K562 (cell line): ENCODE data around the gene CPSF7. TPM values are rescaled to one million over a fixed set of nuclear protein-coding genes. Genes with fewer than 3 reads are reported as not detected.

Source experiments
- CCAR2 ChIP-seq: fragments of 200-400 bp; formaldehyde crosslinking; IDR thresholded peaks from 2 replicates; pipeline ENCODE4 v1.6.1; 2017; ENCODE audit warnings: mild to moderate bottlenecking, low read depth, low read length
- ERF ChIP-seq: fragments of 450-650 bp; formaldehyde crosslinking; IDR thresholded peaks from 2 replicates; pipeline ENCODE4 v1.4.0; 2020; ENCODE audit warnings: mild to moderate bottlenecking, mixed read lengths
- HDAC8 ChIP-seq: fragments of 450-650 bp; IDR thresholded peaks from 2 replicates; pipeline ENCODE4 v1.6.1; 2016; ENCODE audit warnings: mild to moderate bottlenecking, missing genetic modification characterization, moderate library complexity, missing compliant biosample characterization
- MTF1 ChIP-seq: fragments of 250-450 bp; sonication (Bioruptor Pico); IDR thresholded peaks from 2 replicates; pipeline ENCODE4 v1.9.0; 2021; ENCODE audit warnings: moderate library complexity, mild to moderate bottlenecking, inconsistent platforms, borderline replicate concordance
- NFE2L1 ChIP-seq: fragments of 450-650 bp; IDR thresholded peaks from 2 replicates; pipeline ENCODE4 v1.6.1; 2016; ENCODE audit warnings: missing genetic modification characterization, low read depth, mild to moderate bottlenecking, missing compliant biosample characterization, moderate library complexity, borderline replicate concordance
- POLR2AphosphoS2 ChIP-seq: IDR thresholded peaks from 2 replicates; pipeline ENCODE4 v1.6.1; 2012; ENCODE audit warnings: low read length, improper control_type of control experiment
- POLR2AphosphoS5 ChIP-seq: IDR thresholded peaks from 2 replicates; pipeline ENCODE4 v1.6.1; 2011; ENCODE audit warnings: mild to moderate bottlenecking, low read depth, low read length, moderate library complexity; ENCODE audit not compliant: control insufficient read depth, insufficient read depth
- RBM15 ChIP-seq: fragments of 200-400 bp; formaldehyde crosslinking; IDR thresholded peaks from 2 replicates; pipeline ENCODE4 v1.6.1; 2018; ENCODE audit warnings: mild to moderate bottlenecking, low read length, moderate library complexity; ENCODE audit not compliant: insufficient read depth
- SAFB ChIP-seq: fragments of 200-400 bp; formaldehyde crosslinking; IDR thresholded peaks from 2 replicates; pipeline ENCODE4 v1.6.1; 2017; ENCODE audit warnings: low read depth, low read length, borderline replicate concordance
- SRSF1 ChIP-seq: fragments of 200-400 bp; formaldehyde crosslinking; IDR thresholded peaks from 2 replicates; pipeline ENCODE4 v1.6.1; 2017; ENCODE audit warnings: mild to moderate bottlenecking, low read depth, low read length, moderate library complexity
- SRSF3 ChIP-seq: fragments of 200-400 bp; formaldehyde crosslinking; IDR thresholded peaks from 2 replicates; pipeline ENCODE4 v1.6.1; 2016; ENCODE audit warnings: mild to moderate bottlenecking, low read length, moderate library complexity; ENCODE audit not compliant: insufficient read depth
- SUPT5H ChIP-seq: fragments of 450-650 bp; IDR thresholded peaks from 2 replicates; pipeline ENCODE4 v1.6.1; 2016
- ZNF124 ChIP-seq: sonication (generic); formaldehyde crosslinking; IDR thresholded peaks from 2 replicates; pipeline ENCODE4 v1.8.1; 2022; ENCODE audit warnings: missing genetic modification reagents
- ZNF41 ChIP-seq: fragments of 250-450 bp; sonication (Bioruptor Pico); conservative IDR thresholded peaks from 2 replicates; pipeline ENCODE4 v1.4.0; 2020; ENCODE audit warnings: mild to moderate bottlenecking
- polyA plus RNA-seq, 8 experiments: library from polyadenylated mRNA; depleted of rRNA in 4 of 8; stranded (reverse) in 5 of 8; unstranded in 3 of 8; fragments of >200 nt; fragmentation: Nextera tagmentation in 2 of 8; fragmentation: Illumina TruSeq in 1 of 8; extraction: Ambion mirVana in 2 of 8; extraction: Trizol in 1 of 8; gene quantifications; 2 replicates each; pipeline versions ENCODE4 v1.2.1 to v1.2.3, GENCODE V29; 2011 to 2014; ENCODE audit warnings: inconsistent platforms in 1 of 8, missing spikeins in 1 of 8
- total RNA-seq, 7 experiments: library from RNA; depleted of rRNA in 6 of 7; stranded (reverse); fragments of >200 nt in 6 of 7; fragmentation: Illumina TruSeq in 2 of 7; extraction: Trizol in 2 of 7; gene quantifications; 2 replicates each; pipeline versions ENCODE4 v1.2.1 to v1.2.3, GENCODE V29; 2011 to 2021; ENCODE audit warnings: low replicate concordance in 1 of 7
- TF ChIP-seq, protein P1 (sequence below), 2 experiments: IDR thresholded peaks in 1 of 2; conservative IDR thresholded peaks in 1 of 2; 2 replicates each; pipeline ENCODE4 v1.6.1; 2016; ENCODE audit warnings: low read depth in 2 of 2, mild to moderate bottlenecking in 1 of 2, missing compliant biosample characterization in 1 of 2, missing genetic modification characterization in 1 of 2, moderate library complexity in 1 of 2
- TF ChIP-seq, protein P2 (sequence below): fragments of 450-650 bp; IDR thresholded peaks from 2 replicates; pipeline ENCODE4 v1.6.1; 2017; ENCODE audit warnings: antibody characterized with exemption
- TF ChIP-seq, protein P3 (sequence below): fragments of 250-450 bp; sonication (Bioruptor Pico); IDR thresholded peaks from 2 replicates; pipeline ENCODE4 v1.6.1; 2021; ENCODE audit warnings: mild to moderate bottlenecking

Gene CPSF7
- total and polyA plus RNA-seq, 9 of the 15 experiments (the other 6 are each of a cell fraction or from before 2014, with no cell fraction given), result 14.8 to 104 (median 44.1) TPM

DNA sequence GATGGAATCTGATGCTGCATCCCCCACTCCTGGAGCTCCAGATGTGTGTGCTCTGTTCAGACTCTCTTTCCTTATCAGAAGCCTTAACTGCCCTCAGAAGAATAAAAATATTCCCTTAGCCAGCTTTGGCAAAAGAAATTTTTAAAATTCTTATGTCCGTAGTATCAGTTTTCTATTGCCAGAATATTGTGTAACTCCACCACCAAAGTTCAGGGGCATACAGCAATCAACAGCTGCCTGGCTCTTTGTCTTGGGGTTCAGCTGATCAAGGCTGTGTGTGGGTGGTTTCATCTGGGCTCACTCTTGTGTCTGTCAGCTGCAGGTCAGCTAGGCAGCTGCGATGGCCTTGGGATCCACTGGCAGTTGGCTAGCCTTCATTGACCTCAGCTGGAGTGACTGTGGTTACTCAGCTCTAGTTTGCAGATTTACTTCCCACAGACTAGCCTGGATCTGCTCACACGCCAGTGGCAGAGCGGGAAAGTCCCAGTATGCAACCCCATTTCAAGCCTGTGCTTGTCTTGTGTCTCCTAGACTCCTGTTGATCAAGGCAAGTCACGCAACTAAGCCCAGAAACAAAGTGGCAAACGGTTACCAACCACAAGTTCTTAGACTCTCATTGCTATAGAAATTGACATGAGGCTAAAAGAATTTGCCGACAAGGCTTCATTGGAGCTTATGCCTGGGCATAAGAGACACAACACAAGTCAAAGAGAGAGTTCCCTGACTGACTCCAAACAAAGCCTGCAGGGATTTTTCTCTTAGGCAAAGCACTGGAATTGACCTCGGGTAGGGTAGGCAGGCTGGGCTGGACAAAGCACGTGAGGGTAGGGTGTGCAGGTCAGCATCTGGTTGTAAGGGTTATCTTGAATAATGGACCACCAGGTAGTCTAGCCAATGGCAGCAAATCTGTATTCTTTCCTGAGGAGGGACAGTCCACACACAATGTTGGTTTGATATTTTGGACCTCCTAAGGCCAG is 60.1 kb downstream of the CPSF7 start (continued):
- no peak for TF ChIP-seq SAFB
- no peak for TF ChIP-seq ZNF41 (CRISPR knock-in tag)
- no peak for TF ChIP-seq ZNF124 (CRISPR knock-in tag)
- TF ChIP-seq POLR2AphosphoS5, result 0 out of 2 replicates have a peak, but pooled peaks have one; percentile 20
- no peak for TF ChIP-seq MTF1 (CRISPR knock-in tag)
- peak; percentile 69; the same call in 1 of the 2 replicates for TF ChIP-seq POLR2AphosphoS2
- TF ChIP-seq, protein P1, sequence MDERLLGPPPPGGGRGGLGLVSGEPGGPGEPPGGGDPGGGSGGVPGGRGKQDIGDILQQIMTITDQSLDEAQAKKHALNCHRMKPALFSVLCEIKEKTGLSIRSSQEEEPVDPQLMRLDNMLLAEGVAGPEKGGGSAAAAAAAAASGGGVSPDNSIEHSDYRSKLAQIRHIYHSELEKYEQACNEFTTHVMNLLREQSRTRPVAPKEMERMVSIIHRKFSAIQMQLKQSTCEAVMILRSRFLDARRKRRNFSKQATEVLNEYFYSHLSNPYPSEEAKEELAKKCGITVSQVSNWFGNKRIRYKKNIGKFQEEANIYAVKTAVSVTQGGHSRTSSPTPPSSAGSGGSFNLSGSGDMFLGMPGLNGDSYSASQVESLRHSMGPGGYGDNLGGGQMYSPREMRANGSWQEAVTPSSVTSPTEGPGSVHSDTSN (CRISPR knock-in tag; IDR thresholded peaks at IDR 0.05; ENCODE audit: low read depth), result no peak
- TF ChIP-seq, protein P1 (tag; conservative IDR thresholded peaks at IDR 0.05; ENCODE audit: low read depth), result no peak
- TF ChIP-seq ERF (CRISPR knock-in tag), result no peak
- no peak for TF ChIP-seq SRSF1
- no peak for TF ChIP-seq CCAR2
- no peak for TF ChIP-seq NFE2L1 (tag)
- no peak for TF ChIP-seq HDAC8
- peak; percentile 34; the same call in 1 of the 2 replicates for TF ChIP-seq SUPT5H
- TF ChIP-seq SRSF3, result no peak
- TF ChIP-seq RBM15, result no peak
- TF ChIP-seq, protein P2, sequence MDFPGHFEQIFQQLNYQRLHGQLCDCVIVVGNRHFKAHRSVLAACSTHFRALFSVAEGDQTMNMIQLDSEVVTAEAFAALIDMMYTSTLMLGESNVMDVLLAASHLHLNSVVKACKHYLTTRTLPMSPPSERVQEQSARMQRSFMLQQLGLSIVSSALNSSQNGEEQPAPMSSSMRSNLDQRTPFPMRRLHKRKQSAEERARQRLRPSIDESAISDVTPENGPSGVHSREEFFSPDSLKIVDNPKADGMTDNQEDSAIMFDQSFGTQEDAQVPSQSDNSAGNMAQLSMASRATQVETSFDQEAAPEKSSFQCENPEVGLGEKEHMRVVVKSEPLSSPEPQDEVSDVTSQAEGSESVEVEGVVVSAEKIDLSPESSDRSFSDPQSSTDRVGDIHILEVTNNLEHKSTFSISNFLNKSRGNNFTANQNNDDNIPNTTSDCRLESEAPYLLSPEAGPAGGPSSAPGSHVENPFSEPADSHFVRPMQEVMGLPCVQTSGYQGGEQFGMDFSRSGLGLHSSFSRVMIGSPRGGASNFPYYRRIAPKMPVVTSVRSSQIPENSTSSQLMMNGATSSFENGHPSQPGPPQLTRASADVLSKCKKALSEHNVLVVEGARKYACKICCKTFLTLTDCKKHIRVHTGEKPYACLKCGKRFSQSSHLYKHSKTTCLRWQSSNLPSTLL, result no peak
- TF ChIP-seq, protein P3, sequence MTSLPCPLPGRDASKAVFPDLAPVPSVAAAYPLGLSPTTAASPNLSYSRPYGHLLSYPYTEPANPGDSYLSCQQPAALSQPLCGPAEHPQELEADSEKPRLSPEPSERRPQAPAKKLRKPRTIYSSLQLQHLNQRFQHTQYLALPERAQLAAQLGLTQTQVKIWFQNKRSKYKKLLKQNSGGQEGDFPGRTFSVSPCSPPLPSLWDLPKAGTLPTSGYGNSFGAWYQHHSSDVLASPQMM (CRISPR knock-in tag), result no peak
- TF ChIP-seq, all 486 proteins: peak for 7
